ENCODE data around the gene AMBRA1. TPM values are rescaled to one million over a fixed set of nuclear protein-coding genes. Genes with fewer than 3 reads are reported as not detected.

AMBRA1 gene
- total and polyA plus RNA-seq, 4 experiments from 2014 or later, result 5.9 to 43.9 (median 30.4) TPM

- ChIA-PET CTCF (ENCODE audit: partially characterized antibody) (interaction anchor here (0.6 to 15.2 kb wide), 10 partner anchors 8 to 698 kb away, joined by 3 to 469 read pairs (median 4); partner anchors contain the start of gene DGKZ), POLR2A (ENCODE audit: partially characterized antibody) (interaction anchor here (19.9 kb wide), 1 partner anchor 17 kb away, joined by 334 read pairs; the partner anchor contains the start of gene DGKZ)
- no peaks in the 10 kb centered on the region for H3K27me3 Mint-ChIP-seq
- H3K4me3 Mint-ChIP-seq, result no peak overlapping the region
- H3K27ac Mint-ChIP-seq, result peak overlapping the region in 3 of 7 donors; percentile 24 to 70 (median 42)
- Histone ChIP-seq H3K4me3 (ENCODE audit: low read length in 2 of 2) (no peak overlapping the region), H3K27ac (ENCODE audit: low read depth, low read length) (no peak overlapping the region), H3K4me1 (ENCODE audit: insufficient read depth, low read length) (peaks cover 50% of the 10 kb centered on the region), H3K27me3 (ENCODE audit: insufficient read depth, low read length) (no peaks in the 10 kb centered on the region), H3K9me3 (ENCODE audit: control insufficient read depth in 1 of 2, low read length in 2 of 2) (no peaks in the 10 kb centered on the region), H3K36me3 (ENCODE audit: insufficient read depth, low read length) (peaks cover 49% of the 10 kb centered on the region)
- H3K9me3 Mint-ChIP-seq, result no peaks in the 10 kb centered on the region
- no peak for DNase-seq
- intact Hi-C loops (cut with micrococcal nuclease), result loop anchor here (1.0 to 5.0 kb wide), 3 partner anchors 16 to 129 kb away; no protein-coding TSS in a partner anchor
- H3K36me3 Mint-ChIP-seq, result peaks cover 15 to 56% of the 10 kb centered on the region in 2 donors
- peaks cover 19 to 49% (median 36%) of the 10 kb centered on the region in 4 donors for H3K4me1 Mint-ChIP-seq
Measured at GRCh38 chr11:46367916-46368267, 225.9 kb downstream of the AMBRA1 start.

GRCh38 chr11:46367244-46367915 lies 226.4 kb downstream of the AMBRA1 start:
- peaks cover 21 to 55% (median 40%) of the 10 kb centered on the region in 4 donors for H3K4me1 Mint-ChIP-seq
- H3K27me3 Mint-ChIP-seq, result no peaks in the 10 kb centered on the region
- intact Hi-C loops (cut with micrococcal nuclease), result loop anchor here (1.0 to 5.0 kb wide), 3 partner anchors 15 to 128 kb away; no protein-coding TSS in a partner anchor
- ChIA-PET CTCF (ENCODE audit: partially characterized antibody) (interaction anchor here (0.6 to 15.2 kb wide), 9 partner anchors 9 to 699 kb away, joined by 3 to 469 read pairs (median 4); partner anchors contain the start of gene DGKZ), POLR2A (ENCODE audit: partially characterized antibody) (interaction anchor here (0.8 to 19.9 kb wide), 3 partner anchors 14 to 52 kb away, joined by 3 to 334 read pairs (median 5); partner anchors contain the start of genes DGKZ and MDK)
- H3K4me3 Mint-ChIP-seq, result no peak overlapping the region
- Histone ChIP-seq H3K4me3 (ENCODE audit: low read length in 2 of 2) (no peak overlapping the region), H3K27me3 (ENCODE audit: insufficient read depth, low read length) (no peaks in the 10 kb centered on the region), H3K9me3 (ENCODE audit: control insufficient read depth in 1 of 2, low read length in 2 of 2) (no peaks in the 10 kb centered on the region), H3K36me3 (ENCODE audit: insufficient read depth, low read length) (peaks cover 51% of the 10 kb centered on the region), H3K27ac (ENCODE audit: low read depth, low read length) (peak overlapping the region; percentile 22), H3K4me1 (ENCODE audit: insufficient read depth, low read length) (peaks cover 55% of the 10 kb centered on the region)
- peak overlapping the region in 3 of 7 donors; percentile 24 to 53 (median 42) for H3K27ac Mint-ChIP-seq
- peaks cover 15 to 55% of the 10 kb centered on the region in 2 donors for H3K36me3 Mint-ChIP-seq
- no peaks in the 10 kb centered on the region for H3K9me3 Mint-ChIP-seq
- DNase-seq, result peak; percentile 68 to 74 (median 73)

DNA sequence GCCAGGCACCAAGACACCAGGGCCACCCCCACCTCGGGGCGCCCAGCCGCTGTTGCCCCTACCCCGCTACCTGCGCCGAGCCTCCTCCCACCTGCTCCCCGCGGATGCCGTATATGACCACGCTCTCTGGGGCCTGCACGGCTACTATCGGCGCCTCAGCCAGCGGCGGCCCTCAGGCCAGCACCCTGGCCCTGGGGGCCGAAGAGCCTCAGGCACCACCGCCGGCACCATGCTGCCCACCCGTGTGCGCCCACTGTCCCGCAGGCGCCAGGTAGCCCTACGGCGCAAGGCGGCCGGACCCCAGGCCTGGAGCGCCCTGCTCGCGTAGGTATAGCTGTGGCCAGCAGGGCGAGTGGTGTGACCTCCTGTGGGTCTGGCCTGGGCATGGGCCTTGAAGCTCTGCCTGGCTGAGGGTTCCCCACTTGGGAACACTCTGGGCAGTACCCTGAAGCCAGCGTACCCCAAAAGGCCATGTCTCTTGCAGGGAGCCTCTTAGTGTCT lies 227.1 kb downstream of the AMBRA1 start:
- intact Hi-C loops (cut with micrococcal nuclease), result loop anchor here (1.0 to 5.0 kb wide), 3 partner anchors 14 to 127 kb away; no protein-coding TSS in a partner anchor
- H3K27me3 ChIP-seq (ENCODE audit: insufficient read depth, low read length), result no peaks in the 10 kb centered on the region

DNA sequence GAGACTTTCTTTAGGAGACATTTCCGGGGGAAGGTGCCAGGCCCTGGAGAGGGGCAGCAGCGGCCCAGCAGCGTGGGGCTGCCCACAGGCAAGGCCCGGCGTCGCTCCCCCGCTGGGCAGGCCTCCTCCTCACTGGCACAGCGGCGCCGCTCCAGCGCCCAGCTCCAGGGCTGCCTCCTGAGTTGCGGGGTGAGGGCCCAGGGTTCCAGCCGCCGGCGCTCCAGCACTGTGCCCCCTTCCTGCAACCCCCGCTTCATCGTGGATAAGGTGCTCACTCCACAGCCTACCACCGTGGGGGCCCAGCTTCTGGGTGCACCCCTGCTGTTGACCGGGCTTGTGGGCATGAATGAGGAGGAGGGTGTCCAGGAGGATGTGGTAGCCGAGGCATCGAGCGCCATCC lies 227.6 kb downstream of the AMBRA1 start:
- Mint-ChIP-seq H3K4me3 (no peak overlapping the region), H3K4me1 (peaks cover 22 to 65% (median 46%) of the 10 kb centered on the region in 4 donors), H3K27me3 (no peaks in the 10 kb centered on the region), H3K27ac (peak overlapping the region in 1 of 7 donors; percentile 12), H3K36me3 (peaks cover 15 to 48% of the 10 kb centered on the region in 2 donors), H3K9me3 (no peaks in the 10 kb centered on the region)
- Histone ChIP-seq H3K9me3 (ENCODE audit: control insufficient read depth in 1 of 2, low read length in 2 of 2) (no peaks in the 10 kb centered on the region), H3K4me3 (ENCODE audit: low read length in 2 of 2) (no peak overlapping the region), H3K27ac (ENCODE audit: low read depth, low read length) (no peak overlapping the region), H3K36me3 (ENCODE audit: insufficient read depth, low read length) (peaks cover 44% of the 10 kb centered on the region), H3K4me1 (ENCODE audit: insufficient read depth, low read length) (peaks cover 66% of the 10 kb centered on the region), H3K27me3 (ENCODE audit: insufficient read depth, low read length) (no peaks in the 10 kb centered on the region)
- CTCF ChIA-PET (ENCODE audit: partially characterized antibody), result interaction anchor here (0.7 to 15.2 kb wide), 4 partner anchors 16 to 128 kb away, joined by 3 to 469 read pairs (median 4); partner anchors contain the start of gene DGKZ
- POLR2A ChIA-PET (ENCODE audit: partially characterized antibody), result interaction anchor here (0.8 to 19.9 kb wide), 3 partner anchors 15 to 51 kb away, joined by 3 to 334 read pairs (median 5); partner anchors contain the start of genes DGKZ and MDK
- DNase-seq, result no peak
- intact Hi-C loops (cut with micrococcal nuclease), result loop anchor here (5.0 kb wide), 1 partner anchor 59 kb away; no protein-coding TSS in a partner anchor

More for the DNA sequence above, 227.1 kb downstream of the AMBRA1 start:
- Histone ChIP-seq H3K4me3 (ENCODE audit: low read length in 2 of 2) (no peak overlapping the region), H3K4me1 (ENCODE audit: insufficient read depth, low read length) (peaks cover 61% of the 10 kb centered on the region), H3K9me3 (ENCODE audit: control insufficient read depth in 1 of 2, low read length in 2 of 2) (no peaks in the 10 kb centered on the region), H3K27ac (ENCODE audit: low read depth, low read length) (peak overlapping the region; percentile 22), H3K36me3 (ENCODE audit: insufficient read depth, low read length) (peaks cover 47% of the 10 kb centered on the region)
- Mint-ChIP-seq H3K4me1 (peaks cover 22 to 60% (median 44%) of the 10 kb centered on the region in 4 donors), H3K9me3 (no peaks in the 10 kb centered on the region), H3K36me3 (peaks cover 15 to 51% of the 10 kb centered on the region in 2 donors), H3K27me3 (no peaks in the 10 kb centered on the region), H3K27ac (no peak overlapping the region), H3K4me3 (no peak overlapping the region)
- ChIA-PET CTCF (ENCODE audit: partially characterized antibody) (interaction anchor here (0.8 to 15.2 kb wide), 4 partner anchors 16 to 127 kb away, joined by 3 to 469 read pairs (median 4); partner anchors contain the start of gene DGKZ), POLR2A (ENCODE audit: partially characterized antibody) (interaction anchor here (0.8 to 19.9 kb wide), 3 partner anchors 14 to 51 kb away, joined by 3 to 334 read pairs (median 5); partner anchors contain the start of genes DGKZ and MDK)
- no peak for DNase-seq

- H3K4me1 ChIP-seq (ENCODE audit: insufficient read depth, low read length), result peaks cover 81% of the 10 kb centered on the region
- no peaks in the 10 kb centered on the region for H3K27me3 ChIP-seq (ENCODE audit: insufficient read depth, low read length)
- Mint-ChIP-seq H3K4me1 (peaks cover 29 to 79% (median 56%) of the 10 kb centered on the region in 4 donors), H3K27me3 (no peaks in the 10 kb centered on the region), H3K27ac (peak overlapping the region; percentile 36 to 86 (median 54)), H3K36me3 (peaks cover 10 to 42% of the 10 kb centered on the region in 2 donors), H3K4me3 (peak overlapping the region in 1 of 8 donors; percentile 20), H3K9me3 (no peaks in the 10 kb centered on the region)
- ChIA-PET CTCF (ENCODE audit: partially characterized antibody) (interaction anchor here (0.7 to 15.2 kb wide), 4 partner anchors 14 to 126 kb away, joined by 3 to 469 read pairs (median 5); partner anchors contain the start of gene DGKZ), POLR2A (ENCODE audit: partially characterized antibody) (interaction anchor here (19.9 kb wide), 1 partner anchor 14 kb away, joined by 334 read pairs; the partner anchor contains the start of gene DGKZ)
- intact Hi-C loops (cut with micrococcal nuclease), result loop anchor here (5.0 kb wide), 1 partner anchor 57 kb away; no protein-coding TSS in a partner anchor
- H3K27ac ChIP-seq (ENCODE audit: low read depth, low read length), result no peak overlapping the region
- H3K4me3 ChIP-seq (ENCODE audit: low read length in 2 of 2), result no peak overlapping the region
- peaks cover 37% of the 10 kb centered on the region for H3K36me3 ChIP-seq (ENCODE audit: insufficient read depth, low read length)
- no peaks in the 10 kb centered on the region for H3K9me3 ChIP-seq (ENCODE audit: control insufficient read depth in 1 of 2, low read length in 2 of 2)
- DNase-seq, result peak in 1 of 5 donors; percentile 0
Measured at GRCh38 chr11:46364791-46365190, 229.0 kb downstream of the AMBRA1 start.

DNA sequence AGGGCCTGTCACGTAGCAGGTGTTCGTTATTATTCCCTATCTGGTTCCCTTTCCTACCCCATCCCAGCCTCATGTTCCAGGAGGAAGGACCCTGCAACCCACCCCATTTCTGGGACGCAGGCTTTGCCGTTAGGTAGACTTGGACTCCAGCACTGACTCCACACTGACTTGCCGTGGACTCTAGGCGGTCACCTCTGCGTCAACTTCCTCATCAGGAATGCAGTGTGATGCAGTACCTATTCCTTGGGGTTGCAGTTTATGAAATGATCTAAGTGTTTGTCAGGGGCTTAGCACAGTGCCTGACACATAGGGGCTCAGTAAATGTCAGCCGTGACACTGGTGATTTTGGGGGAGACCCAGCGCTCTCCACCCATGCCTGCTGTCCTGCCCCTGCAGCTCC lies 229.8 kb downstream of the AMBRA1 start:
- peaks cover 29% of the 10 kb centered on the region for H3K36me3 ChIP-seq (ENCODE audit: insufficient read depth, low read length)
- Mint-ChIP-seq H3K36me3 (peaks cover 5 to 35% of the 10 kb centered on the region in 2 donors), H3K4me3 (peak overlapping the region in 4 of 8 donors; percentile 4 to 46 (median 20)), H3K4me1 (peaks cover 27 to 81% (median 54%) of the 10 kb centered on the region in 4 donors), H3K9me3 (no peaks in the 10 kb centered on the region), H3K27ac (peak overlapping the region in 6 of 7 donors; percentile 36 to 69 (median 50)), H3K27me3 (no peaks in the 10 kb centered on the region)
- intact Hi-C loops (cut with micrococcal nuclease), result no loop called here
- DNase-seq, result peak in 1 of 5 donors; percentile 3
- CTCF ChIA-PET (ENCODE audit: partially characterized antibody), result interaction anchor here (15.2 kb wide), 1 partner anchor 14 kb away, joined by 469 read pairs; the partner anchor contains the start of gene DGKZ
- no peak overlapping the region for H3K4me3 ChIP-seq (ENCODE audit: low read length in 2 of 2)
- no peak overlapping the region for H3K27ac ChIP-seq (ENCODE audit: low read depth, low read length)
- peaks cover 82% of the 10 kb centered on the region for H3K4me1 ChIP-seq (ENCODE audit: insufficient read depth, low read length)
- H3K9me3 ChIP-seq (ENCODE audit: control insufficient read depth in 1 of 2, low read length in 2 of 2), result no peaks in the 10 kb centered on the region
- no peaks in the 10 kb centered on the region for H3K27me3 ChIP-seq (ENCODE audit: insufficient read depth, low read length)
- POLR2A ChIA-PET (ENCODE audit: partially characterized antibody), result interaction anchor here (19.9 kb wide), 1 partner anchor 13 kb away, joined by 334 read pairs; the partner anchor contains the start of gene DGKZ
